Measurements from ENCODE around the gene GPR78.

GPR78 gene, protein sequence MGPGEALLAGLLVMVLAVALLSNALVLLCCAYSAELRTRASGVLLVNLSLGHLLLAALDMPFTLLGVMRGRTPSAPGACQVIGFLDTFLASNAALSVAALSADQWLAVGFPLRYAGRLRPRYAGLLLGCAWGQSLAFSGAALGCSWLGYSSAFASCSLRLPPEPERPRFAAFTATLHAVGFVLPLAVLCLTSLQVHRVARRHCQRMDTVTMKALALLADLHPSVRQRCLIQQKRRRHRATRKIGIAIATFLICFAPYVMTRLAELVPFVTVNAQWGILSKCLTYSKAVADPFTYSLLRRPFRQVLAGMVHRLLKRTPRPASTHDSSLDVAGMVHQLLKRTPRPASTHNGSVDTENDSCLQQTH

DNA sequence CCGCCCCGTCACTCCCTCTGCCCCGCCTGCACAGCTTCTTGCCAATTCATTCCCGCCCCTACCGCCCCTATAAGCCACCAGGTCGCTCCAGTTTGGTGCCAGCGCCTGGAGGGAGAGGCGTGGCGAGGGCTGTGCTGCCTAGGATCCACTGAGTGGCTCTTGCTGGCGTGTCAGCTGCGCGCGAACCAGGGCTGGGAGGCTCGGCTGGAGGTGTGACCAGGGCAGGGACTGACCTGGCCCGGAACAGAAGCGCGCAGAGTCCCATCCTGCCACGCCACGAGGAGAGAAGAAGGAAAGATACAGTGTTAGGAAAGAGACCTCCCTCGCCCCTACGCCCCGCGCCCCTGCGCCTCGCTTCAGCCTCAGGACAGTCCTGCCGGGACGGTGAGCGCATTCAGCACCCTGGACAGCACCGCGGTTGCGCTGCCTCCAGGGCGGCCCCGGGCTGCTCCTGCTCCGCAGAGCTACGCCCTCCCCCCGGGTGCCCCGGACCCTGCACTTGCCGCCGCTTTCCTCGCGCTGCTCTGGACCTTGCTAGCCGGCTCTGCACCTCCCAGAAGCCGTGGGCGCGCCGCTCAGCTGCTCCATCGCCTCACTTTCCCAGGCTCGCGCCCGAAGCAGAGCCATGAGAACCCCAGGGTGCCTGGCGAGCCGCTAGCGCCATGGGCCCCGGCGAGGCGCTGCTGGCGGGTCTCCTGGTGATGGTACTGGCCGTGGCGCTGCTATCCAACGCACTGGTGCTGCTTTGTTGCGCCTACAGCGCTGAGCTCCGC is at the start of gene GPR78:
GPR78 (plus strand) TSS at position 72 of the 773 bp plus-strand sequence; CDS start at position 663, 591 bp downstream.
- peak; percentile 78 for DNase-seq

DNA sequence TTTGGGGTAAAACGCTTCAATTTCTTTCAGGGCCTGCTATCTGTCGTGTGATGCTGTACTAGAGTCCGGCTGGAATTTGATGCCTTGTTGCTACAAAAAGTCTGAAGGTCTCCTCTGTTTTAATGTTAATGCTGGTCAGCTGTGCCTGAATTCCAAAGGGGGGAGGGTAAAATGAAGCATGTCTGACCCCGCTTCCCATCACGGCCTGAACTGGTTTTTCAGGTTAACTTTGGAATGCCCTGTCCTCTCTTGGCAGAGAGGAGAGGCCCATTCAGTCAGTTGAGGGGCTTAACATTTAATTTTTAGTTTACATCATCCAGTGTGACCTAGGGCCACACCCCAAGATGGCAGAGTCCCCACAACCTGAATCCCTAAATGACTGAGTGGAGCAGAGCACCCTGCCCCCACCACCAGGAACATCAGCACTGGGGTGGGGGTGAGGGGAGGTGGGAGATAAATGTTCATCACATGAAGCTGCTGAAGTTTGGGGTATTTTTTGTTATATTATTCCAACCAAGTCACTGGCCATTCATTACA is 47.9 kb upstream of the GPR78 start:
- no peak for DNase-seq

DNA sequence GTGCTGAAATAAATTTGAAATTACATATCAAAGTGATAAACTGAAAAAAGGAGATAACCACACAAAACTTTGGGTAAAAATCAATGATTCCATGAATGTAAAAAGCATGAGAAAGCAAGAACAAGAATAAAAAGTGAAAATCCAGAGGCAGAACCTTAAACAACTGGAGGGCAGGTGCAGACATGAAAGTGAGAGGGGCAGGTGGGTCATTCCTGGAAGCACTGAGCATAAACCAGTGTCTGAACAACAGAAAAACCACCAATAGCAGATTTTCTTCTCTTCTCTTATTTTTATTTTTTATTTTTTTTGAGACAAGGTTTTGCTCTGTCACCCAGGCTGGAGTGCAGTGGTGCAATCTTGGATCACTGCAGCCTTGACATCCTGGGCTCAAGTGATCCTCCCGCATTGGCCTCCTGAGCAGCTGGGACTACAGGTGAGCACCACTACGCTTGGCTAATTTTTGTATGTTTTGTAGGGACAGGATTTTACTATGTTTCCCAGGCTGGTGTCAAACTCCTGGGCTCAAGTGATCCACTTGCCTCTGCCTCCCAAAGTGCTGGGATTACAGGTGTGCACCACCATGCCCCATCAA is 46.8 kb upstream of the GPR78 start:
- DNase-seq: no peak

DNA sequence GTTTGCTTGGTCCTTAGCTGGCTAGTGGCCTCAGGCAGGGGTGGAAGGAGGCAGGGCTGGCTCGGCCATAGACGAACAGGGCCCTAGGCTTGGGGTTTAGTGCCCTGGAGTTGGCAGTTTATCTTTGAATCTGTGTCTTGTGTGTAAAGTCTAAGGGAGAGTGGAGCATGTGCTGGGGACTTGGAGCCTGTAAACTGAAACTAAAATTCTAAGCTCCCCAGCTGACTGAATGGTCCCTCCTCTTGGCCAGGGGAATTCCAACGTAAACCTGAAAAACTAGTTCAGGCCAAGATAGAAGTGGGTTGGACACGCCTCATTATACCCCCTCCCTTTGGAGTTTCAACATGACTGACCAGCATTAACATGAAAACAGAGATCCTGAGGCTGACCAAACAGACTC is 46.1 kb upstream of the GPR78 start:
- DNase-seq: no peak

GRCh38 chr4:8534611-8535010 is 45.6 kb upstream of the GPR78 start:
- DNase-seq: no peak

DNA sequence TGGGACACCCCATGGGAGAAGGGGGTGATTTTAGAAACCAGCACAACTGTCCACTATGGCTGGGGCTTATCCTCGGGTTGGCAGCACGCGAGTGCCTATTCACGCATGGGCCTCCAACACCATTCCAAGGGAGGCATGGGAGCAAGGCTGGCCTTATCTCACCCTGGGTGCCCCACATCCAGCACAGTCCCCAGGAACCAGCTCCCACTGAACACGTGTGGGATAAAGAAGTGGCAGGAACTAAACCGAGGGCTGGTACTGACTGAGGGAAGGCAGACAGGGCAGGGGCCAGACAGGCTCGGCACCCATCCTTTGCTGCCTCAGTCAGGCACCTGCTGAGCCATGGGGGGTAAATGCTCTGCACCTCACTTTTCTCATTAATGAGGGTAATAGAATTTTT is 43.7 kb upstream of the GPR78 start:
- no peak for DNase-seq

- no peak for DNase-seq
Measured at GRCh38 chr4:8537041-8537461, 43.1 kb upstream of the GPR78 start.

GRCh38 chr4:8538076-8538702 is 42.0 kb upstream of the GPR78 start:
- DNase-seq: no peak

GRCh38 chr4:8538703-8539567 is 41.3 kb upstream of the GPR78 start:
- DNase-seq: no peak

DNA sequence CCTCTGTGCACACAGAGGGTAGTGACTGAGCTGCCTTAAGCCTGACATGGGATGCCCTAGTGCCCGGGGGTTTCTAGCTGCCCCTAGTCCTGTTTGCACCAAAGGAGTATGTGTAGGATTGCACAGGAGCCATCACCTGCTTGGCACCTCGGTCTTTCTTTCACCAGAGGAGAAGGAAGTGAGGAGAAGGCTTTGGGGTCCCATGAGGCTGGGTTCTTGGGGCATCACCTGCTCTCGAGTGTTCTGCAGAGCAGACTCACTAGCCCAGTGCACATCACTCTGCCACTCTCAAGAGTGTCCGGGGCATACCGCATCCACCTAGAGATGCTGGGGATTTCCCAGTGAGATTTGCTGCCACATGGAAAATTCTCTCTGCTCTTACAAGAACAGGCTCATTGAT is 40.5 kb upstream of the GPR78 start:
- no peak for DNase-seq

DNA sequence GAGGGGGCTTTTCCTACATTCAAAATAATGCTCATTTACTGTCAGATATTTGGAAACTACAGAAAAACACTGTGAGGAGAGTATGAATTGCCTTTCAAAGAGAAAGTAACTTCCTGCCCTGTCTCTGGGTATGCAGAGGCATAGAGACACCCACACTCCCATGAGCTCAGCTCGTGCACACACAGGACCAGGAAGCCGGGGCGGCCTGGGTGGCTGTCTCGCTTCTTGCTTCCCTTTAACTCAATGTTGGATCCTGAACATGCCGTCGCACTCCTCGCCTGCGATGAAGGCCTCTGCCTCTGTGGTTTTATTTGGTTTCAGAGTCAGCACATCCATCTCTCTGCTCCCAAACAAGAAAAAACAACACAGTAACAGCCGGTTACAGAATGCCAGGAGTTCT is 40.1 kb upstream of the GPR78 start:
- no peak for DNase-seq

DNA sequence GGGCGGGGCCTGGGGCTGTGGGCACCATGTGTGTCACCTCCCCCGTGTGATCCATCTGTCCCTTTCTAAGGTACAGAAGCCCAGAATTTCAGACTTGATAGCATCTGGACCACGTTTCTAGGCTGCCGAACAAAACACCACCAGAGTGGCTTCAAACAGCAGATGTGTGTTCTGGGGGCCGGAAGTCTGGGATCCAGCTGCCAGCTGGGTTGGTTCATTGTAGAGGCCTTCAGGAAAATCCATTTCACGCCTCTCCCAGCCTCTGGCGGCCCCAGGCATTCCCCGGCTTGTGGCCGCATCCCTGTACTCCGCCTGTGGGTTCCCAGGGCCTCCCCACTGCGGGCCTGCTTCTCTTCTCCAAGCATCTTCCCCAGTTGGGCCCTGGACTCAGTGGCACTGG is 39.6 kb upstream of the GPR78 start:
- no peak for DNase-seq

DNA sequence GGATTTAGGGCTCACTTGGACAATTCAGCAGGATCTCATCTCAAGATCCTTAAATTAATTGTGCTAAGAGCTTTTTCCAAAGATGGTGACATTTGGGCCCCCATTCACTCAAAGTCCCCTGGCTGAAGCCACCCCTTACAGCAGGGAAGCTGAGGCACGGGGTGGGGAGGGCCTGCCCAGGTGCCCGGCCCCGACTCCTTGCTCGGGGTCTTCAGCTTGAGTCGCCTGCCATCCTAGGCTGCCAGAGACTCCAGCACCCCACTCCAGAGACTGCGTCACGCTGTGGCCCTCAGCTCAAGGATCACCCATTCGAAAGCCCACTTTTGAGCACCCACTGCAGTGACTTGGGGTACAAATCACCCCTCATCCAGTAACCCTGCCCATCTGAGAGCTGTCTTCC is 39.2 kb upstream of the GPR78 start:
- DNase-seq: no peak

- DNase-seq: no peak
Measured at GRCh38 chr4:8541981-8542715, 38.0 kb upstream of the GPR78 start.

GRCh38 chr4:8542776-8543525 is 37.2 kb upstream of the GPR78 start:
- DNase-seq: no peak

GRCh38 chr4:8543623-8544022 is 36.6 kb upstream of the GPR78 start:
- no peak for DNase-seq

DNA sequence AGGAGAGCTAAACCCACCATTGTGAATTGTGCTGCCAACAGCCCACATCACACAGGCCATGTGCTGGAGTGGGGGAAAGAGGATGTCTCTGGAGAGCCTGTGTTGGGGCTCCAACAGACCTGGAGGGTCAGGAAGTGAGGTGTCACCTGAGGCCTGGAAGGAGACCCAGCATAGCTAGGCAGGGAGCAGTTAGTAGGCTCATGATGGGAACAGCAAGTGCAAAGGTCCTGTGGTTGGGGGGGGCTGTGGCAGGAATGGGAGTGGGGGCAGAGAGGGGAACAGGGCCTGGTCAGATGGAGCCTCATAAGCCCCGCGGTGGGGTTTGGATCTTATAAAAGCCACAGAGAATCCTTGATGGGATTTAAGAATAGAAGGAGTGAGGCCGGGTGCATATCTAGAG is 35.9 kb upstream of the GPR78 start:
- no peak for DNase-seq

DNA sequence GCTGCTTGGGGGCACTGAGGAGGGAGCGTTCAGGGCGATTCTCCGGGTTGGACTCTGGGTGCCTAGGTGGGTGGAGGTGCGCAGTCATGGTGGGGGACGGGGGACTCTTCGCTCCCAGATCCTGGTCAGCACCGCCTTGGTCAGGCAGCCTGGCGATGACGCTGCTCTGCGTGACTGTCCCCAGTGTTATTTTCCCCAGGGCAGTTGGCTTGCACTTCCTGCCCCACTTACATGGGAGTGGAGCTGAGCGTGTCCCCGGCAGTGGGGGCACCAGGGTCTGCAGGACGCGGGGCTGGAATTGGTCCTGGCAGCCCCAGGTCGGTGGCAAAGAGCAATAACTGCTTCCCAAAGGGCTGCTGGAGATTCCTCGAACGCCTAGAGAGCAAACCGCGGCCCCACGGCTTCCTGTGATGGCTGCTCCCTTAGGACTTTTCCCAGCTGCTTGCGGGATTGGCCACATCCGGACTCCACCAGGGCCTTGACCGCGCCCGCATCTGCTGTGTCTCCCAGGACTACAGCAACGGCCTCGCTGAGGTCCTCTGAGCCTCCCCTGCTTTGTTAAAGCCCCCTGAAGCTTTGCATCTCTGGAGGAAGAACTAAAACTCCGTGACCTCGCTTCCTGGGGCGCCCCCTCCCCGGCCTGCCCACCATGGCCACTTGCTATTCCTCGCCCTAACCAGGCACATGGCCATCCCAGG is 35.3 kb upstream of the GPR78 start:
- no peak for DNase-seq

DNA sequence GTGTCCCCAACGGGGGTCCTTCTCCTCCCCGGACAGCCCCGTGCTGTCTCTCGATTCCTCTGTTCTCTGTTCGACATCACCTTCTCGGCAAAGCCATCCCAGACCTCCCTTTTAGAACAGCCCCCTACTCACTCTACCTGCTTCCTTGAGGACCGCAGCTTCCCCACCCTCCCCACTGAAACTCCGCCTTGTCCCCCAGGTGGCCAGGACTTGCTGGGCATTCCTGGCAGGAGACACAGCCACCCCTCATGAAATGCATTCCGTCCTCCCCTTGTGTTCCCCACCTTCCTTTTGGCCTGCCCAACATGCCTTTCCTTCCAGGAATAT is 34.8 kb upstream of the GPR78 start:
- no peak for DNase-seq

DNA sequence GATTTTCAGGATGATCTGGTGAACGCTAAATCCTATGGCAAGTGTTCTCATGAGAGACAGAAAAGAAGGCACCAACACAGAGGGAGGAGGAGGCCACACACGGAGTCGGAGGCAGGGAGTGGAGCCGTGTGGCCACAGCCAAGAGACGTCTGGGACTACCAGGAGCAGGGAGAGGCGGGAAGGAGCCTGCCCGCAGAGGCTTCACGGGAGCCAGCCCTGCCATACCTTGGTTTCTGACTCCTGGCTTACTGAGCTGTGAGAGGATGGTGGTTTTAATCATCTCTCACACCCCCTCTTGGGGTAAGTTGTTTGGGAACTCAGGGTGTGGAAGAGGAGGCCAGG is 33.5 kb upstream of the GPR78 start:
- no peak for DNase-seq
